ENCODE data around the gene CCDC149.

The CCDC149 gene

DNA sequence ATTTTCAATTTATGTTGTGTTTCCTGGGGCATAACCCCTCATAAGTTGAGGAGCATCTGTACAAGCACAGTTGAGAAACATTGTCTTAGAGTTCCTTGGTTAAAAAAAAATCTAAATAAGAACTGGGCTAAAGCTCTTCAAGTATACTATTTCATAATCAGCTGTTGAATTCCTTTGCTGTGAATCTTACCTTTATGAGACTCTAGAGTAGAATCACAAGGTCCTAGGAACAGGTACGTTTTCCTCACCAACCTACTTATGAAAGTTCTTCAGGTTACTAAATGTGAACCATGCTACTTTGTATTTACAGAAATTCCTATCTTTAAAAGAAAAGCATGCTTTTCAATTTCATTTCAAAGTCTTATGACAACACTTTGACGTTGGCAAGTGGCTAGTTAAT, 138.4 kb downstream of the CCDC149 start:
- TF ChIP-seq, protein P1, sequence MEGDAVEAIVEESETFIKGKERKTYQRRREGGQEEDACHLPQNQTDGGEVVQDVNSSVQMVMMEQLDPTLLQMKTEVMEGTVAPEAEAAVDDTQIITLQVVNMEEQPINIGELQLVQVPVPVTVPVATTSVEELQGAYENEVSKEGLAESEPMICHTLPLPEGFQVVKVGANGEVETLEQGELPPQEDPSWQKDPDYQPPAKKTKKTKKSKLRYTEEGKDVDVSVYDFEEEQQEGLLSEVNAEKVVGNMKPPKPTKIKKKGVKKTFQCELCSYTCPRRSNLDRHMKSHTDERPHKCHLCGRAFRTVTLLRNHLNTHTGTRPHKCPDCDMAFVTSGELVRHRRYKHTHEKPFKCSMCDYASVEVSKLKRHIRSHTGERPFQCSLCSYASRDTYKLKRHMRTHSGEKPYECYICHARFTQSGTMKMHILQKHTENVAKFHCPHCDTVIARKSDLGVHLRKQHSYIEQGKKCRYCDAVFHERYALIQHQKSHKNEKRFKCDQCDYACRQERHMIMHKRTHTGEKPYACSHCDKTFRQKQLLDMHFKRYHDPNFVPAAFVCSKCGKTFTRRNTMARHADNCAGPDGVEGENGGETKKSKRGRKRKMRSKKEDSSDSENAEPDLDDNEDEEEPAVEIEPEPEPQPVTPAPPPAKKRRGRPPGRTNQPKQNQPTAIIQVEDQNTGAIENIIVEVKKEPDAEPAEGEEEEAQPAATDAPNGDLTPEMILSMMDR (IDR thresholded peaks at IDR 0.05; ENCODE audit: low read depth, low read length) = no peak
- DNase-seq (ENCODE audit: extremely low read depth, low read depth) = no peak

DNA sequence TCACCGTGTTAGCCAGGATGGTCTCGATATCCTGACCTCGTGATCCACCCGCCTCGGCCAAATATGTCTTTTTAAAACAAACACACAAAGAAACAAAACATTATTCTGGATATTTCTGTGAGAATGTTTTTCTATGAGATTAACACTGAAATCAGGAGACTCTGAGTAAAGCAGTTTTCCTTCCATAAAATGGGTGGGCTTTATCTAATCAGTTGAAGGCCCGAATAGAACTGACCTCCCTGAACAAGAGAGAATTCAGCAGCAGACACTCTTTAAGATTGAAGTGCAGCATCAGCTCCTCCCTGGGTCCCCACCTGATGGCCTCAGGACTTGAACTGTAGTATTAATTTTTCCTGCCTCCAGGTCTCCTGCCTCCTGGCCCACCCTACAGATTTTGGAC, 139.9 kb downstream of the CCDC149 start:
- DNase-seq (ENCODE audit: extremely low read depth, low read depth) = no peak
- TF ChIP-seq, protein P1 (IDR thresholded peaks at IDR 0.05; ENCODE audit: low read depth, low read length) = no peak

DNA sequence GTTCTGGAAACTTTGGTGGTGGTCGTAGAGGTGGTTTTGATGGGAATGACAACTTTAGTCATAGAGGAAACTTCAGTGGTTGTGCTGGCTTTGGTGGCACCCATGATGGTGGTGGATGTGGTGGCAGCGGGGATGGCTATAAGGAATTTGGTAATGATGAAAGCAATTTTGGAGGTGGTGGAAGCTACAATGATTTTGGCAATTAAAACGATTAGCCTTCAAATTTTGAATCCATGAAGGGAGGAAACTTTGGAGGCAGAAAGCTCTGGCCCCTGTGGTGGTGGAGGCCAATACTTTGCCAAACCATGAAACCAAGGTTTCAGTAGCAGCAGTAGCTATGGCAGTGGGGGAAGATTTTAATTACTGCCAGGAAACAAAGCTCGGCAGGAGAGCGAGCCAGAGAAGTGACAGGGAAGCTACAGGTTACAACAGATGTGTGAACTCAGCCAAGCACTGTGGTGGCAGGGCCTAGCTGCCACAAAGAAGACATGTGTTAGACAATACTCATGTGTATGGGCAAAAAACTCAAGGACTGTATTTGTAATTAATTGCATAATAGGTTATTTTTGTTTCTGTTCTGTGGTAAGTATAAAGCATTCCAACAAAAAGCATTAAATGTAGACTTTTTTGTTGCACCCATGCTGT, 140.7 kb downstream of the CCDC149 start:
- TF ChIP-seq, protein P1 (IDR thresholded peaks at IDR 0.05; ENCODE audit: low read depth, low read length) = no peak
- DNase-seq (ENCODE audit: extremely low read depth, low read depth) = no peak

DNA sequence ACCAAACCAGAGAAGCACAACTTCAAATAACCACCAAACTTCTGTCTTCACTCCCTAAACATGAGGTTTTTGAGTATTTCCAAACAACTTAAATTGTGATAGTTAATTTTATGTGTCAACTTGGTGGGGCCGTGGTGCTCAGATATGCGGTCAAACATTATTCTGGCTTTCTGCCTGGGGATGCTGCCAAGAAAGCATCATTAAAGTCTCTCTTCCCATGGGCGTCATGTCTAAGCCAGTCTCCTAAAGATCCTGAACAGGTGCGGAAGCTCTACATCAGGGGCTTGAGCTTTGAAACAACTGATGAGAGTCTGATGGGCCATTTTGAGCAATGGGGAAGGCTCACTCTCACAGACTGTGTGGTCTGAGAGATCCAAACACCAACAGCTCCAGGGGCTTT, 141.6 kb downstream of the CCDC149 start:
- no peak for DNase-seq (ENCODE audit: extremely low read depth, low read depth)
- TF ChIP-seq, protein P1 (IDR thresholded peaks at IDR 0.05; ENCODE audit: low read depth, low read length) = no peak

DNA sequence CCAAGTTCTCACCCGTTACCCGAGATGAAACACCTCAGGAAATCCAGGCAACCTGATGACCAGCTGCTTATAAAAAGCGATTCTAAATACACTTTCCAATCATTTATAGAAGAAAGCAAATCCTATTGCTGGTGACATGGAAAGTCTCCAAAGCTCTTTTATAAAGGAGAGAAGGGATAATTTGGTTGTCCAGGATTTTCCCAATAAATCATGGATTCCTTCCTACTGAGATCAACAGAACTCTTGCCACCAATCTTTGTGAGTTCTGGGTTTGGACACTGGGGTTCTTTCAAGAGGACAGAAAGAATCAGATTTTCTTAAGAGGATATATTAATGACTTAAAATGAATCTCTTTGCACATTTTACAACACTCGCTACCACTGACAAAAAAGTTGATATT, 142.2 kb downstream of the CCDC149 start:
- TF ChIP-seq, protein P1 (IDR thresholded peaks at IDR 0.05; ENCODE audit: low read depth, low read length) = no peak
- no peak for DNase-seq (ENCODE audit: extremely low read depth, low read depth)

DNA sequence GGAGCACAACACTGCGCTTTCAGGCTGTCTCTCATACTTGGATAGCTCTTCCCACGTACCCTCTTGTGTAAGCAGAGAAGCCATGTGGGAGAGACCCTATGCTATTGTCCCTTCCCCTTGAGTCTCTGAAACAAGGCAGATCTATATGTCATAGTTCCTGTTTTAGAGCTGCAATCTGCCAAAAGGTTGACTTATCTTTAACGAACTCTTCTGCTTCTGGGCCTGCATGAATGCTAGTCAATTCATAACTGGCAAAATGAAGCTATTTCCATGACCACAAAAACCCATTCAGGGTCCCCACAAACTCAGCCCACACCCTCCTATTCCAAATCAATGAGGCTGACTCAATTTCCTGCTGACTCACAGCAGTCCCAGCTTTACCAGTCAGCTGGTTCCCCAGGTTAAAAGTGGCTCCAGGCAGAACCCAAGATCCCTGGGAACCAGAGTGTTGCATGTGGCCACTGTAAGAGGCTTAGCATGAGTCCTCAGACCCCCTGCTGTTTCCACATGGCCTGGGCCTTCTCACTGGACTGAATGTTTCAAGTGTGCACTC, 142.7 kb downstream of the CCDC149 start:
- TF ChIP-seq, protein P1 (IDR thresholded peaks at IDR 0.05; ENCODE audit: low read depth, low read length) = no peak

DNA sequence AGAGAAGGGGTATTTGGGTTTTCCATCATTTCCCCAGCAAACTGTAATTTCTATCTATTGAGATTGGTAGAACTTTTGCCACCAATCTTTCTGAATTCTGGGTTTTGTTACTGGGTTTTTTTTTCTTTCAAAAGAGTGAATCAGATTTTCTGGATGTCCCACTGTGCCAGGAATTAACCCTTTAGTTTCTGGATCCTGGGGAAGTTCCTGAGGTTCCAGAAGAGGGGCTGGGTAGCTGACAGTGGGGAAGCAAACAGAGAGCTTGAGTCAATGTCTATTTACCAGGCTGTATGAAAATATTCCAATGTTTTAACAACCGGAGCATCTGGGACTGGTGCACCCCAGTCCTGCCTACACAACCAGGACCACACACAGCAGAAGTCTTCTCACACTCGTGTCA, 143.3 kb downstream of the CCDC149 start:
- no peak for DNase-seq (ENCODE audit: extremely low read depth, low read depth)
- TF ChIP-seq, protein P1 (IDR thresholded peaks at IDR 0.05; ENCODE audit: low read depth, low read length) = no peak

More for the DNA sequence above, 142.7 kb downstream of the CCDC149 start:
- DNase-seq (ENCODE audit: extremely low read depth, low read depth) = no peak

All from AG09319 (cell line).